A549 treated with AZD9567 at 1 μM for 4 hours (cell line): Measurements from ENCODE around the gene NR1H4. TPM values are rescaled to one million over a fixed set of nuclear protein-coding genes. Genes with fewer than 3 reads are reported as not detected.

ENCODE experiments used
- total RNA-seq: library from RNA; stranded (reverse); fragments of 200-300 nt; extraction: Qiagen RNA extraction; gene quantifications from 5 replicates; pipeline ENCODE4 v1.2.3, GENCODE V29; 2022; ENCODE audit not compliant: insufficient read depth

NR1H4 gene
- total RNA-seq = 0.07 to 0.12 TPM in 2 of 5 replicates, not detected in the others

GRCh38 chr12:100473716-100474150 lies at the start of gene NR1H4:
Gene NR1H4 (plus strand): TSS chr12:100473866. CDS start chr12:100493324, 19,458 bp downstream.

DNA sequence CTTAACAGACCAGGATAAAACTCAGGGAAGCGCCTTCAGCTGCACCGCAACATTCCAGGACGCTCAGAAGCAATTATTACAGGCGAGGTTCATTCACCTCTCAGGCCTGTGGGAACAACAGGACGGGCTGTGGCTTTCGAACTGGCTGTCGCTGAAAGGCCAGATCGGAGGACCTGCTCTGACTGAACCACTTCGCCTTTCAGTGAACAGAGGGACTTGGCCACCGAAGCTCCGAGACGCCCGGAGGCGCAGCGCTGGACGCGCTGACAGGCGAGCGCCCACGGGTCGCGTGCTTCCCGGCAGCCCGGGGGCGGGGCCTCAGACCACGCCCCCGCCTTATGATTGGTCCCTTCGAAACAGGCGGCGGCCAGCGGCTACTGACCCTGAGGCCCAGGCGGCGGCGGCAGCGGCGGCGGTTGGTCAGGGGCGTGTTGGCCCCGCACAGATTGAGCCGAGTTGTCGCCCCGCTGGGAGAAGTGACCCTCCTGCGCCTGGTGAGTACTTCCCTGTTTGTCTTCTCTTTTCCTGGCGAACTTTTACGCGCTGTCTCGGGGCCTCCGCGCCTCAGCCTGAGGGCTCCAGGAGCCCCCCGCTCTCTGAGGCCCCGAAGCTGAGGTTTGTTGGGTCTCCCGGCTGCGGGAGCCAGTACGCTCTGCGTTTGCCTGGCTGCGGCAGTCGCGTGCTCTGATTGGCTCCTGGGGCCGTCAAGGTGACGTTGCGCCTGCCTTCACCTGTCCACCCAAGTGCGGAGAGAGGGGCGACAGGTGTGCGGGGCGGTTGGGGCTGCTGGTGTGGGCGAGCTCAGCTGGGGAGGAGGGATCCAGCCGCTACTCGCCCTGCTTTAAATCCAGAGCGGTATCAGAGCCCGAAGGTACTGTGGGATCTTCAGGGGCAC lies 99.9 kb downstream of the NR1H4 start, which contains the start of gene GAS2L3:
Gene GAS2L3, plus strand, starts transcription at position 393 of the 895 bp plus-strand sequence. CDS start 21,221 bp downstream, outside the sequence.

Other genes starting within 250 kb of the NR1H4 start
- gene DEPDC4, start 206.8 kb upstream of the NR1H4 start, total RNA-seq = 0.99 to 2.9 TPM (median 1.6 TPM) in 5 replicates
- 16.8 to 21.9 TPM (median 21.5 TPM) in 5 replicates for gene SCYL2, start 206.7 kb upstream of the NR1H4 start, total RNA-seq
- gene SLC17A8, start 116.8 kb upstream of the NR1H4 start, total RNA-seq = not detected in 5 replicates
- gene GAS2L3, start 99.8 kb downstream of the NR1H4 start, total RNA-seq = 7.3 to 9.2 TPM (median 8.6 TPM) in 5 replicates